ENCODE results near the gene PRSS22.

- no peak for TF ChIP-seq POLR2AphosphoS5 (IDR thresholded peaks at IDR 0.05; ENCODE audit: low read depth, low read length)
- TF ChIP-seq TAF1 (IDR thresholded peaks at IDR 0.05; ENCODE audit: borderline replicate concordance, insufficient read depth, low read length): no peak
- no peak for TF ChIP-seq SIN3A (IDR thresholded peaks at IDR 0.05; ENCODE audit: borderline replicate concordance, insufficient read depth, low read length)
- TF ChIP-seq, protein P1, sequence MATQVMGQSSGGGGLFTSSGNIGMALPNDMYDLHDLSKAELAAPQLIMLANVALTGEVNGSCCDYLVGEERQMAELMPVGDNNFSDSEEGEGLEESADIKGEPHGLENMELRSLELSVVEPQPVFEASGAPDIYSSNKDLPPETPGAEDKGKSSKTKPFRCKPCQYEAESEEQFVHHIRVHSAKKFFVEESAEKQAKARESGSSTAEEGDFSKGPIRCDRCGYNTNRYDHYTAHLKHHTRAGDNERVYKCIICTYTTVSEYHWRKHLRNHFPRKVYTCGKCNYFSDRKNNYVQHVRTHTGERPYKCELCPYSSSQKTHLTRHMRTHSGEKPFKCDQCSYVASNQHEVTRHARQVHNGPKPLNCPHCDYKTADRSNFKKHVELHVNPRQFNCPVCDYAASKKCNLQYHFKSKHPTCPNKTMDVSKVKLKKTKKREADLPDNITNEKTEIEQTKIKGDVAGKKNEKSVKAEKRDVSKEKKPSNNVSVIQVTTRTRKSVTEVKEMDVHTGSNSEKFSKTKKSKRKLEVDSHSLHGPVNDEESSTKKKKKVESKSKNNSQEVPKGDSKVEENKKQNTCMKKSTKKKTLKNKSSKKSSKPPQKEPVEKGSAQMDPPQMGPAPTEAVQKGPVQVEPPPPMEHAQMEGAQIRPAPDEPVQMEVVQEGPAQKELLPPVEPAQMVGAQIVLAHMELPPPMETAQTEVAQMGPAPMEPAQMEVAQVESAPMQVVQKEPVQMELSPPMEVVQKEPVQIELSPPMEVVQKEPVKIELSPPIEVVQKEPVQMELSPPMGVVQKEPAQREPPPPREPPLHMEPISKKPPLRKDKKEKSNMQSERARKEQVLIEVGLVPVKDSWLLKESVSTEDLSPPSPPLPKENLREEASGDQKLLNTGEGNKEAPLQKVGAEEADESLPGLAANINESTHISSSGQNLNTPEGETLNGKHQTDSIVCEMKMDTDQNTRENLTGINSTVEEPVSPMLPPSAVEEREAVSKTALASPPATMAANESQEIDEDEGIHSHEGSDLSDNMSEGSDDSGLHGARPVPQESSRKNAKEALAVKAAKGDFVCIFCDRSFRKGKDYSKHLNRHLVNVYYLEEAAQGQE (IDR thresholded peaks at IDR 0.05; ENCODE audit: insufficient read depth in 1 of 2, low read depth in 2 of 2, low read length in 2 of 2): peak; percentile 80 to 96
These were observed 3.0 kb upstream of the PRSS22 start for GRCh38 chr16:2860826-2861567.
